HG03095 (cell line): ENCODE results near the gene CAMK2D.
A peak's percentile ranks its signal among the peaks of the same experiment; 100 is the strongest.
"Not testable (repeated sequence)": the region's sequence is repeated elsewhere in the genome, so short reads cannot be mapped to it uniquely, and the experiment has no call there.

ENCODE experiments used
- ATAC-seq: cut with Tn5 transposase; IDR thresholded peaks from one replicate; pipeline ENCODE4 v1.9.1; 2021; ENCODE audit warnings: moderate library complexity; ENCODE audit not compliant: unreplicated experiment

CAMK2D gene

GRCh38 chr4:113733685-113734084 is 27.9 kb downstream of the CAMK2D start:
- no peak for ATAC-seq

- ATAC-seq: no peak
Observed at GRCh38 chr4:113732967-113733527, 28.5 kb downstream of the CAMK2D start.

- no peak for ATAC-seq
Observed at GRCh38 chr4:113730467-113731216, 30.9 kb downstream of the CAMK2D start.

GRCh38 chr4:113727802-113728201 is 33.7 kb downstream of the CAMK2D start:
- ATAC-seq: no peak

- no peak for ATAC-seq
Observed at GRCh38 chr4:113725963-113726362, 35.6 kb downstream of the CAMK2D start.

GRCh38 chr4:113718252-113718651 is 43.3 kb downstream of the CAMK2D start:
- no peak for ATAC-seq

GRCh38 chr4:113711883-113712662 is 49.5 kb downstream of the CAMK2D start:
- ATAC-seq: no peak

GRCh38 chr4:113708250-113708649 is 53.3 kb downstream of the CAMK2D start:
- no peak for ATAC-seq

- ATAC-seq: no peak
Observed at GRCh38 chr4:113707048-113707447, 54.5 kb downstream of the CAMK2D start.

GRCh38 chr4:113705097-113705496 is 56.4 kb downstream of the CAMK2D start:
- not testable (repeated sequence) for ATAC-seq

- not testable (repeated sequence) for ATAC-seq
Observed at GRCh38 chr4:113702596-113702995, 58.9 kb downstream of the CAMK2D start.

- no peak for ATAC-seq
Observed at GRCh38 chr4:113701169-113701568, 60.4 kb downstream of the CAMK2D start.

- ATAC-seq: no peak
Observed at GRCh38 chr4:113700602-113701150, 60.9 kb downstream of the CAMK2D start.

- ATAC-seq: no peak
Observed at GRCh38 chr4:113699772-113700171, 61.8 kb downstream of the CAMK2D start.

GRCh38 chr4:113697429-113697828 is 64.1 kb downstream of the CAMK2D start:
- no peak for ATAC-seq

GRCh38 chr4:113695328-113696169 is 66.0 kb downstream of the CAMK2D start:
- no peak for ATAC-seq

GRCh38 chr4:113694008-113694407 is 67.5 kb downstream of the CAMK2D start:
- no peak for ATAC-seq

- ATAC-seq: peak; percentile 80
Observed at GRCh38 chr4:113692809-113693411, 68.6 kb downstream of the CAMK2D start.

- ATAC-seq: no peak
Observed at GRCh38 chr4:113691676-113692075, 69.9 kb downstream of the CAMK2D start.

- no peak for ATAC-seq
Observed at GRCh38 chr4:113689394-113689793, 72.1 kb downstream of the CAMK2D start.
